ENCODE measurements around the gene TMEM39B. TPM values are rescaled to one million over a fixed set of nuclear protein-coding genes. Genes with fewer than 3 reads are reported as not detected.
"Not testable (repeated sequence)": the region's sequence is repeated elsewhere in the genome, so short reads cannot be mapped to it uniquely, and the experiment has no call there.

Gene TMEM39B
- total and polyA plus RNA-seq, 2 experiments from 2014 or later = 4.6 to 5.1 TPM

DNA sequence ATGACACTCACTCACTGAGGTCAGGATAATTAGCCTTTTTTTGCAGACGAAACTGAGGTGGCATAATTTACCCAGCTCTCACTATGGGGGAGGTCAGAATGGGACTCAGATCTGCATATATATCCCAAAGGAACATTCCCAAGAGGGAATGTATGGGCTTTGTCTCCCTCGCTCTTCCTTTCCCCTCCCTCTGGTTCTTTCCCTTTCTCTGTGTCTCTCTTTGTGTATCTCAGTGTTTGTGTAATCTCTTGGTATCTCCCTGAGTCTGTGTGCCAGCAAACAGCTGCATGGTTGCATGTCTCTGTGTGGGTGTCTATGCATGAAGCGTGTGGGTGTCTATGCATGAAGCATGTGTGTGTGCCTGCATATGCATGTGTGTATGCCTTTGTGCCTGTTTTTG, 4.7 kb downstream of the TMEM39B start:
- H3K27ac ChIP-seq = no peak overlapping the region
- DNase-seq (ENCODE audit: low read depth in 1 of 2, low spot score in 1 of 2) = no peak
- TF ChIP-seq, protein P1, sequence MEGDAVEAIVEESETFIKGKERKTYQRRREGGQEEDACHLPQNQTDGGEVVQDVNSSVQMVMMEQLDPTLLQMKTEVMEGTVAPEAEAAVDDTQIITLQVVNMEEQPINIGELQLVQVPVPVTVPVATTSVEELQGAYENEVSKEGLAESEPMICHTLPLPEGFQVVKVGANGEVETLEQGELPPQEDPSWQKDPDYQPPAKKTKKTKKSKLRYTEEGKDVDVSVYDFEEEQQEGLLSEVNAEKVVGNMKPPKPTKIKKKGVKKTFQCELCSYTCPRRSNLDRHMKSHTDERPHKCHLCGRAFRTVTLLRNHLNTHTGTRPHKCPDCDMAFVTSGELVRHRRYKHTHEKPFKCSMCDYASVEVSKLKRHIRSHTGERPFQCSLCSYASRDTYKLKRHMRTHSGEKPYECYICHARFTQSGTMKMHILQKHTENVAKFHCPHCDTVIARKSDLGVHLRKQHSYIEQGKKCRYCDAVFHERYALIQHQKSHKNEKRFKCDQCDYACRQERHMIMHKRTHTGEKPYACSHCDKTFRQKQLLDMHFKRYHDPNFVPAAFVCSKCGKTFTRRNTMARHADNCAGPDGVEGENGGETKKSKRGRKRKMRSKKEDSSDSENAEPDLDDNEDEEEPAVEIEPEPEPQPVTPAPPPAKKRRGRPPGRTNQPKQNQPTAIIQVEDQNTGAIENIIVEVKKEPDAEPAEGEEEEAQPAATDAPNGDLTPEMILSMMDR (IDR thresholded peaks at IDR 0.05; ENCODE audit: low read depth, low read length) = no peak
- H3K4me3 ChIP-seq = no peak overlapping the region
- peaks cover 31% of the 10 kb centered on the region for H3K36me3 ChIP-seq
- H3K4me1 ChIP-seq (ENCODE audit: low read depth) = peaks cover 6% of the 10 kb centered on the region
- no peaks in the 10 kb centered on the region for H3K27me3 ChIP-seq
- H3K9me3 ChIP-seq (ENCODE audit: low read depth) = no peaks in the 10 kb centered on the region

DNA sequence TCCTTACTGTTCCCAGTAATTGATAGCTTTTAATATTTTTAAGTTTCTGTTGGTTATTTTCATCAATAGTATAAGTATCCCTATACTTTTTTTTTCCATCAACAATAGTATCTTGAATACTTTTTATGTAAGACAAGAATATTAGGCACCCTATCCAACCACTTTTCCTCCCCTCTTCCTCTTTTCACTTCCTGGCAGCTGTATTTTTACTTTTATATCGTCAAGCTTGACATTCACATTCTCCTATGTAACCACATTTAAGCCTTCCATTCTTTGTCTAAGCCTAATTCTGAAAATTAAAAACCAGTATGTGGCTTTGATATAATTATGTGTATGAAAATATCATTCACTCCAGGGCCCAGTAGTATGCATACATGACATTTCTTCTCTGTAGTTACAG, 9.3 kb downstream of the TMEM39B start:
- no peaks in the 10 kb centered on the region for H3K27me3 ChIP-seq
- no peak overlapping the region for H3K4me3 ChIP-seq
- no peaks in the 10 kb centered on the region for H3K4me1 ChIP-seq (ENCODE audit: low read depth)
- no peak for DNase-seq (ENCODE audit: low read depth in 1 of 2, low spot score in 1 of 2)
- H3K36me3 ChIP-seq = peaks cover 22% of the 10 kb centered on the region
- H3K27ac ChIP-seq = no peak overlapping the region
- TF ChIP-seq, protein P1 (IDR thresholded peaks at IDR 0.05; ENCODE audit: low read depth, low read length) = no peak
- H3K9me3 ChIP-seq (ENCODE audit: low read depth) = no peaks in the 10 kb centered on the region

DNA sequence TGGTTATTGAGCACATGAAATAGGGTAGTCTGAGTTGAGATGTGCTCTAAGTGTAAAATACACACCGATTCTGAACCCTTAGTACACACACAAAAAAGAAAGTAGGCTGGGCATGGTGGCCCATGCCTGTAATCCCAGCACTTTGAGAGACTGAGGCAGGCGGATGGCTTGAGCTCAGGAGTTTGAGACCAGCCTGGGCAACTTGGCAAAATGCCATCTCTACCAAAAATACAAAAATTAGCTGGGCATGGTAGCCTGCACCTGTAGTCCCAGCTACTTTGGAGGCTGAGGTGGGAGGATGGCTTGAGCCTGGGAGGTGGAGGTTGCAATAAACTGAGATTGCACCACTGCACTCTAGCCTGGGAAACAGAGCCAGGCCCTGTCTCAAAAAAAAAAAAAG, 13.6 kb downstream of the TMEM39B start:
- H3K4me1 ChIP-seq (ENCODE audit: low read depth); DNase-seq (ENCODE audit: low read depth in 1 of 2, low spot score in 1 of 2); H3K4me3 ChIP-seq; H3K27ac ChIP-seq; H3K27me3 ChIP-seq; H3K9me3 ChIP-seq (ENCODE audit: low read depth); H3K36me3 ChIP-seq: not testable (repeated sequence)

DNA sequence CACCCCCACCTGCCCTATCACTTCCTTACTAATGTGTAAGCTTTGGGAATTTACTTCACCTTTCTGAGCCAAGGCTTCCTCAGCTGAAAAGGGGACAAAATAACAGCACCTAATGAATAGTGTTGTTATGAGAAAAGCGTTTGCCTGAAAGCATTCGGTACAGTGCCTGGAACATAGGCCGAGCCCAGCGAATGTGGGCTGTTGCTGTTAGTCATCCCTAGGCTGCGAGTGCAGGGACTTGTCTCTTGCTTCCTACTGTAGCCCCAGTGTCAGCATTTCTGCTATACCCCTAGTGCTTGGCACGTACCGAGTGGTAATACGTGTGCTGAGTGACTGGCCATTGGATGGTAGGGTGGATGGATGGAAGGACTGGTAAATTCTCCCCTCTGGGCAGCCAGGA, 18.4 kb downstream of the TMEM39B start:
- no peak overlapping the region for H3K4me3 ChIP-seq
- no peak overlapping the region for H3K27ac ChIP-seq
- H3K27me3 ChIP-seq = no peaks in the 10 kb centered on the region
- no peaks in the 10 kb centered on the region for H3K9me3 ChIP-seq (ENCODE audit: low read depth)
- TF ChIP-seq, protein P1 (IDR thresholded peaks at IDR 0.05; ENCODE audit: low read depth, low read length) = no peak
- peaks cover 28% of the 10 kb centered on the region for H3K36me3 ChIP-seq
- H3K4me1 ChIP-seq (ENCODE audit: low read depth) = no peaks in the 10 kb centered on the region
- DNase-seq (ENCODE audit: low read depth in 1 of 2, low spot score in 1 of 2) = no peak

DNA sequence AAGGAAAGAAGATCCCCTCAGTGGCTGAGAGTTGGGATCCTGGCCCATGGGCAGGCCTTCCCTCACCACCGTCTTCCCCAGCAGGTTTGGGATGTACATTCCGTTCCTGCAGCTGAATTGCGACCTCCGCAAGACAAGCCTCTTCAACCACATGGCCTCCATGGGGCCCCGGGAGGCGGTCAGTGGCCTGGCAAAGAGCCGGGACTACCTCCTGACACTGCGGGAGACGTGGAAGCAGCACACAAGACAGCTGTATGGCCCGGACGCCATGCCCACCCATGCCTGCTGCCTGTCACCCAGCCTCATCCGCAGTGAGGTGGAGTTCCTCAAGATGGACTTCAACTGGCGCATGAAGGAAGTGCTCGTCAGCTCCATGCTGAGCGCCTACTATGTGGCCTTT, 18.9 kb downstream of the TMEM39B start:
- Histone ChIP-seq H3K9me3 (ENCODE audit: low read depth) (no peaks in the 10 kb centered on the region), H3K4me1 (ENCODE audit: low read depth) (no peaks in the 10 kb centered on the region), H3K4me3 (no peak overlapping the region), H3K27ac (no peak overlapping the region), H3K27me3 (no peaks in the 10 kb centered on the region), H3K36me3 (peaks cover 27% of the 10 kb centered on the region)
- TF ChIP-seq, protein P1 (IDR thresholded peaks at IDR 0.05; ENCODE audit: low read depth, low read length) = no peak
- no peak for DNase-seq (ENCODE audit: low read depth in 1 of 2, low spot score in 1 of 2)

DNA sequence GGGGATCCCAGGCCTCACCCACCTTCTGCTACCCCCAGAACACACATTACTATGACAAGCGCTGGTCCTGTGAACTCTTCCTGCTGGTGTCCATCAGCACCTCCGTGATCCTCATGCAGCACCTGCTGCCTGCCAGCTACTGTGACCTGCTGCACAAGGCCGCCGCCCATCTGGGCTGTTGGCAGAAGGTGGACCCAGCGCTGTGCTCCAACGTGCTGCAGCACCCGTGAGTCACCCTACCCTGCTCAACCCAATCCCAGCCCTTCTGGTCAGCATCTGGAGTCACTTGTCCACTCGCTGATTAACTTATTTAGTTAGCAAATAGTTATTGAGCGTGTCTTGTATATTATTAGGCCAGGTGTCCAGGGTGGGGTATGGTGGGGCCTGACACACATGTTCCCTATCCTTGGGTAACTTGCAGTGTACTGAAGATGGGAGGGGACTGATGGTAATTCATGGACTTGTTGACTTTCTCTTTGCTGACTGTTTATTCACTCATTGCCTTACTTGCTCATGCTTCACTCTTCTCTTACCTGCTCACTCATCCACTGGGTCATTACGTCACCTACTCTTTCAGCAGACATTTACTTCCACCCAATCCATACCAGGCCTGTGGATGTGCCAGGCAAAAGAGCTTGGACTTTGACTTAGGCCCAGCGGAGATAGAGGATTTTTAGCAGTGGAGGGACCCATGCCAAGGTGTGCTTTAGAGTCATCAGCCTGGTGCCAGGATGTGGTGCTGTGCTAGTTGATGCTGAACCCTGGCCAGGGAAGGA, 22.2 kb downstream of the TMEM39B start:
- no peak overlapping the region for H3K4me3 ChIP-seq
- H3K9me3 ChIP-seq (ENCODE audit: low read depth) = no peaks in the 10 kb centered on the region
- no peaks in the 10 kb centered on the region for H3K4me1 ChIP-seq (ENCODE audit: low read depth)
- peaks cover 32% of the 10 kb centered on the region for H3K36me3 ChIP-seq
- DNase-seq (ENCODE audit: low read depth in 1 of 2, low spot score in 1 of 2) = no peak
- TF ChIP-seq, protein P1 (IDR thresholded peaks at IDR 0.05; ENCODE audit: low read depth, low read length) = no peak
- no peak overlapping the region for H3K27ac ChIP-seq
- H3K27me3 ChIP-seq = no peaks in the 10 kb centered on the region

Data from cardiac muscle cell (in vitro differentiated cells and primary cell).